GM10266 (cell line): Measurements from ENCODE around the gene DPEP2NB.
A peak's percentile ranks its signal among the peaks of the same experiment; 100 is the strongest.

Experiments used
- DNase-seq: peaks from one replicate; pipeline ENCODE4 v3.0.0; 2012; ENCODE audit errors: extremely low spot score
- CTCF ChIP-seq: IDR thresholded peaks from 2 replicates; pipeline ENCODE4 v1.5.1; 2012; ENCODE audit warnings: mild to moderate bottlenecking, low read depth; ENCODE audit not compliant: control insufficient read depth, insufficient read depth; ENCODE audit errors: missing control alignments

The DPEP2NB gene

DNA sequence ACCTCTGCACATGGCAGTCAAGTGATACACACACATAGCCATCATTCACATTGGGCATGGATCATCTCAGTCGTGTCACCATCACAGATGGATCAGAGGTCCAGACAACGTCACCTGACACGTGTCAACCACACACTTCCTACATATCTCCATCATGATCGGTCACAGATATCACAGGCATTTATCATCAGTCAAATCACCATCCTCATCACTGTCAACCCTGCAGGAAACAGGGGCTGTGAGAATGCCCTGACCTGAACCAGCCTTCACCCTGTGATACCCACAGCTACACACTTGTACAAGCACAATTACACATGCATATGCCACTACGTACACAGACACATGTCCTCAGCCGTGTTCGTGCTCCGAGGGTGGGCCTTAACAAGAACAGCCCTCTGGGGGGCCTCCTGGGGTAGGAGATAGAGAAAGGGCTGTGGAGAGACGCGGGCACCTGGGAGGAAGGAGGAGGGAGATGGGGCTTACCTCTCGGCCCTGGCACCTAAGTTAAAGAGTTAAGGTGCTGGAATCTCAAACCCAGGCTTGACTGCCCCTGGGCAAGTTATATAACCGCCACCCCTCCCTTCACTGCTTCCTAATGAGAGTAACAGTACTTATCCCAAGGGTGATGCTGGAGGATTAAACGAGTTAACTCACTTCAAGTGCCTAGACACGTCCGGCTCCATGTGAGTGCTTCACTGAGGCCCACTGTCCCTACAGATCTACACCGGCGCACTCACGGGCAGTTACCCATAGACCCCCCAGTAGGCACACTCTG lies 48.3 kb downstream of the DPEP2NB start:
- peak; percentile 62 for DNase-seq
- TF ChIP-seq CTCF, result peak; percentile 9

DNA sequence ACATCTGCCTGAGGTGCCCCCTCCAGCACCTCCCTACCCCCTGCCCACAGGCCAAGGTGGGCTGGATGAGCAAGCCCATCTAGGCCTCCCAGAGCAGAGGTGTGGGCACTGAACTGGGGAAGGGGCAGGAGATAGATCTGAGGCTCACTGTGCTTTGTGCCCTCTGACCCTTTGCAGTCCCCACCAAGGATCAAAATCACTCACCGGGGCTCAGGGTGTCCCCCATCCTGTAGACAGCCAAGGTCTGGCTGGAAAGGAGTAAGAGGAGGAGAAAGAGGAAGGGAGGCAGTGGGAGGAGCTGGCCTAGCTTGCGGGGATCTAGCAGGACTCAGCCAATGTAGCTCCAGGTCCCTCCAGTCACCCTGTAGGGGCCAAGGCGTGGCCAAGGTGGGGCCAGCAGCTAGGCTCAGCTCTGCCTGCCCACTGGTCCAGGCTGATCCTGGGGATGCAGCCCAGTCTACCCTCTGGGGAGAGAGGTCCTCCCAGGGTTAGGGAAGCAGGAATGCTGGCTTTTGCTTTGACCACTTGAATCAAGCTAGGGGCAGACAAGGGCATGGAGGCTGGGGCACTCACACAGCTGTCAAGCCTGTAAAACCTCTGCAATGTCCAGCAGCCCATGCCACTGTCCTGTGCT lies 49.0 kb downstream of the DPEP2NB start:
- DNase-seq, result no peak
- TF ChIP-seq CTCF, result no peak

- no peak for TF ChIP-seq CTCF
- DNase-seq, result no peak
Observed at GRCh38 chr16:67965668-67966548, 49.8 kb downstream of the DPEP2NB start.

DNA sequence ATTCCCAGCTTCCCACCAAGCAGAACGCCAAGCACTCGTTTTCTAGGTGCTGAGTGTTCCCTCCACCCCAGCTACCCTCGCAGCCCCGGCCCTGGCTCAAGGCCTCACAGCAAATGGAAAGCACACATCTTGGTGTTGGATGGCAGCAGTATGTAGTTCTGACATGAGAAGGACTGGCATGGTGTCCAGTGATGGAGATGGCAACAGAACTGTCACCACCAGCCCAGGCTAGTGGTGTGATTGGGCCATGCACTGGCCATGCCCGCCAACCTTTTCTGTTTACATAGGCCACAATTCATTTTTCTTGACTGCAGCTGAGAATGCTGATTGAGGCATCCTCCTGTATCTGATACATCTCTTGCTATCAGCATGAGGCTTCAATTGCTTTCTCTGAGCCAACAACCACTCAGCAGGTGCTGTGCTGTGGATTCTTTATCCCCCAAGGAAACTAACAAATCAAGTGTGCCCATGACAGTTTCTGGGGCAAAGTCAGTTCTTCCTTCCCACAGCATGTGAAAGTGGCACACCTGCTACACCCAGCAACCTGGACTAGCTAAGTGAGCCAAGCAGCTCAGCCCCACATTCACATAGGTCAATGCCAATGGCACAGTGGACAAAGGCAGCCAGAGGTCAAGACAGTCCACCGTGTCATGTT lies 51.1 kb downstream of the DPEP2NB start:
- TF ChIP-seq CTCF, result no peak
- no peak for DNase-seq

DNA sequence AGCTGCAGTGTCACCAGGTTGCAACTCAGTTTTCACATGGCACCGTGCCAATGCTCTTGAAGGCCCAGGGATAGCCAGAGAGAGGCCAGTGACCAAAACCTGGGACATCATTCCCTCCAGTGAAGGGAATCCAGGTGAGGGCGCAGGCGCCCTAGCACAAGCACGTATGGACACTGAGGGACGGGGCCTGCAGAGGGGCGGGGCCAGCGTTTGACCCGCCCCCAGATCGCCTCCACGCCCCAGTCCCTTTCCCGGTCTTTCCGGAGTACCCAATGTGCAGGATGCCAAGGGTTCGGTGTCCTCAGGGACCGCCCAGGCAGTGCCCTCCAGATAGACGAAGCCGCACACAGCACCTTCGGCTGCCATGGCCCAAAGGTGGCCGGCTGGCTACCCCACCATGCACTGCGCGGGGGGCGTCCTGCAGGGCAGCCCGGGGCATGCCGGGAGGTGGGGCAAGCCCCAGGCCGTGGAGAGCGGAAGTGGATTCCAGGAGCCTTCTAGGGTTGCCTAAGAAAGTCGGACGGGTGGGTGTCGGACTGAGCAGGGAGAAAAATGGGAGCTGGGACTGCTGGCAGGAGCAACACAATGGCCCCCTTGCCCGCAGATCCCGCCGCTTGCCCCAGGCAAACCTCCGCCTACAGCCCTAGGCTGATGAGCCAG lies 51.9 kb downstream of the DPEP2NB start:
- DNase-seq, result no peak
- no peak for TF ChIP-seq CTCF
